Activated CD4-positive, alpha-beta T cell treated with anti-CD3 and anti-CD28 coated beads for 24 hours (primary cell): ENCODE data around the gene RAC3.

Experiments
- DNase-seq, 2 donors: peaks; one replicate each; pipeline ENCODE4 v3.0.0-alpha.2; 2020; ENCODE audit warnings: low read depth in 2 of 2

RAC3 gene

DNA sequence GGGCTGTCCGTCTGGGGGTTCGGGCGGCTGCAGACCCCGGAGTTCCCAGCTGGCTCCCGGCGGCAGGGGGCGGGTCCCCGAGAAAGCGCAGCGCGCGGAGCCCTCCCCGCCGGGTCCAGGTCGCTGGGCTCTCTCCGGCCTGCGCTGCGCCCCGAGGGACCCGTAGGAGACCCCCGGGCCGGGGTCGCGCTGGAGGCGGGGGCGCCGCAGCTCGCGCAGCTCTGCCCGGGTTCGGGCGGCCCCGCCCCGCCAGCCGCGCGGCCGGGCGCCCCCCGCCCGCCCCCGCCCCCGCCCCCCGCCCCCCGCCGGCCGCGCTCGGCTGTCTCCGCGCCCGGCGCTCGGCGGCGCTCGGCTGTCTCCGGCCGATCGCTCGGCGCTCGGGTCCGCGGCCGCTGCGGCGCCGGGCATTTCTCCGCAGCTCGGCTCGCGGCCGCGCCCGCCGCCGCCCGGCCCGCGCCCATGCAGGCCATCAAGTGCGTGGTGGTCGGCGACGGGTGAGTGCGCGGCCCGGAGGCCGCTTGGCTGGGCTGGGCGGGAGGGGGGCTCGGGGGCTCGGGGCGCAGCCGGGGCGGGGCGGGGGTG is at the start of gene RAC3:
RAC3 (plus strand) TSS at position 376 of the 582 bp plus-strand sequence; CDS start at position 460, 84 bp downstream.
- no peak for DNase-seq

DNA sequence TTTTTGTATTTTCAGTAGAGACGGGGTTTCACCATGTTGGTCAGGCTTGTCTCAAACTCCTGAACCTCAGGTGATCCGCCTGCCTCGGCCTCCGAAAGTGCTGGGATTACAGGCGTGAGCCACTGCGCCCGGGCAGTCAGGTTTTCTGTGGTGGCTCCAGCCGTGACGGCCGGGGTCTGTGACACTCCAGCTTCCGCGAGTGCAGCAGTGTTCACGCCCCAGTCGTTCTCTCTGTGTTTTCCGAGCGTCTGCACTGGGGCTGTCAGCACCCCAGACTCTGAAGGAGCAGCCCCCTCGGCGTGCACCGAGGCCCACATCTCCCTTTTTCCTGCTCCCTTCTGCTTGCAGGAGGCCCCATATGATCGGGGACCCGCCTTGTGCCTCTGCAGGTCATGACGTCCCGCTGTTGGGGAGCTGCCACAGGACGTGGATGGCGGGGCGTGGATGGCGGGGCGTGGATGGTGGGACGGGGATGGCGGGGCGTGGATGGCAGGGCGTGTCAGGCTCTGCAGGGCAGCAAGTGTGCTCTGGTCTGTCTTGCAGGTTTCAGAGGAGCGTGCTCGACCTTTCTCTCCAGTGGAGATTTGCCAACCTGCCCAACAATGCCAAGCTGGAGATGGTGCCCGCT is 48.4 kb upstream of the RAC3 start:
- DNase-seq, result no peak

DNA sequence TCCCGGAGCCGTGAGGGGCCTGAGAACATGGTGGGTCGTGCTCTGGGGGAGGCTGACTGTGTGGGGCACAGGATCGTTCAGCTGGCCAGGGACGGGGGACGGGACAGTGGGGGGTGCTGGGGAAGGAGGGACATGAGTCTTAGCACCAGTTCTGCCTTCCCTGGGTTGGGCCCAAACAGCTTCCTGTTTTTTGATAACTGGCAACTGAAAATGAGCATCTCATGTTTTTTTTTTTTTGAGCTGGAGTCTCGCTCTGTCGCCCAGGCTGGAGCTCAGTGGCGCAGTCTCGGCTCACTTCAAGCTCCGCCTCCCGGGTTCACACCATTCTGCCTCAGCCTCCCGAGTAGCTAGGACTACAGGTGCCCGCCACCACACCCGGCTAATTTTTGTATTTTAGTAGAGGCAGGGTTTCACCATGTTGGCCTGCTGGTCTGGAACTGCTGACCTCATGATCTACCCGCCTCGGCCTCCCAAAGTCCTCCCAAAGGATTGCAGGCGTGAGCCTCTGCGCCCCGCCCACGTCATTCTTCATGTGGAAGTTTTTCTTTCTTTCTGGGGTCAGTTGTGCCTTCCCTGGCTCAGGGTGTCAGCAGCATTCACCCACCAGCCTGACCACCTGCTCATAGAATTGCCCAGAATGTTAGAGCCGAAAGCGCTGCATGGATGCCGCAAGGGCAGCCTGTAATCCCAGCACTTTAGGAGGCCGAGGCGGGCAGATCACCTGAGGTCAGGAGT is 47.7 kb upstream of the RAC3 start:
- no peak for DNase-seq

DNA sequence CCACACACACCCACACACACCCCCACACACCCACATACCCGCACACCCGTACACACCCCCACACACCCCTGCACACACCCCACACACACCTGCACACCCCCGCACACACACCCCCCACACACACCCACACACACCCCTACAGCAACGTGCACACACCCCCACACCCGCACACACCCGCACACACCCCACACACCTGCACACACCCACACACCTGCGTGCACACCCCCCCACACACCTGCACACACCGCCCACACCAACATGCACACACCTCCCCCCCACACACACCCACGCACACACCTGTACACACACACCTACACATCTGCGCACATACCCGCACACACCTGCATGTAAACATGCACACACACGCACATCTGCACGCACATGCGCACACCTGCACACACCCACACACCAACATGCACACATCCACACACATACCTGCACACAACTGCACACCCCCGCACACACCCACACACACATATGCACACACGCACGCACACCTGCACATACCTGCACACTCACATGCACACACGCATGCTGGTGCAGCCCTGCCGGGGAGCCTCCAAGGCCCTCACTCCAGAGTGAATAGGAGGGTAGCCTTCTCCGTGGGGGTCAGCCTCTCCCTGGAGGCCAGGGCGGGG is 46.6 kb upstream of the RAC3 start:
- DNase-seq, result no peak

DNA sequence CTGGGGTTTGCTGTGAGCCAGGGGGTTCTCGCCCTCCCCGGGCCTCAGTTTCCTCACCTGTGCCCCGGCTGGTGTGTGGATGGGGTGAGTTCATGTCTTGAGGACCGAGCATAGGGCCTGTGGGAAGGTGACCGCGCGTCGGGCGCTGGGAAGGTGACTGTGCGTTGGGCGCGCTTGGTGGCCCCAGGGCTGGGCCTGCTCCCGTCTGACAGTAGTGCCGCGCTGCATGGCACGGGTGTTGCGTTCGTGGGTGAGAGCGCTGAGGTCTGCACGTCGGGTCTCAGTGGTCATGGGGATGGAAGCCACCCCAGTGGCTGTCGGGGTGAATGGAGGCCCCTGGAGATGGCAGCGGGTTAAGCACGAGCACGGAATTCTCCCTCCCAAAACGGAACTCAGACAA is 44.9 kb upstream of the RAC3 start:
- no peak for DNase-seq

DNA sequence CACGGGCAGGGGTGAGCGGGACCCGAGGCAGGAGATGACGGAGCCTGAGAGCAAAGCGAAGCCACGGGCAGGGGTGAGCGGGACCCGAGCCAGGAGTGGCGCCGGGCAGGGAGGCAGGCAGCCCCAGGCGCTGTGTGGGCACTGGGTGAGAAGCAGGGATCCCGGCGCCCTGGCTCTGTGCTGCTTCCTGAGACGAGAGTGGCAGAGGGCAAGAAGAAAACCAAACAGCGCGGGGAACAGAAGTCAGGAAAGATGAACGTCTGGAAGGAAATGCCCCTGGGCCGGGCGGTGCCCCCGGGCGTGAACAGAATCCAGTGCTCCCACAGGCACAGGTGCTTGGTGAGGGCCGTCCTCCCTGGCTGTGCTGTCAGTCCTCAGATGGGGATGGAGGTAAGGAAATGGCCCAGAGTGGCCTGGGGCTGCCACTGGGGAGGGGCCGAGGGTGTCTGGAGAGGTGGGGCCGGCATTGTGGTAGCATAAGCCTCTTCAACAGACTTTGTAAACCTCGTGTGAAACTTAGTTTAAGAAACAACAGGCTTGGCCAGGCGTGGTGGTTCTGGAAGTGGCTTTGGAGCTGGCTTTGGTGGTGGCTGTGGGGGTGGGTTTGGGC is 44.2 kb upstream of the RAC3 start:
- no peak for DNase-seq

DNA sequence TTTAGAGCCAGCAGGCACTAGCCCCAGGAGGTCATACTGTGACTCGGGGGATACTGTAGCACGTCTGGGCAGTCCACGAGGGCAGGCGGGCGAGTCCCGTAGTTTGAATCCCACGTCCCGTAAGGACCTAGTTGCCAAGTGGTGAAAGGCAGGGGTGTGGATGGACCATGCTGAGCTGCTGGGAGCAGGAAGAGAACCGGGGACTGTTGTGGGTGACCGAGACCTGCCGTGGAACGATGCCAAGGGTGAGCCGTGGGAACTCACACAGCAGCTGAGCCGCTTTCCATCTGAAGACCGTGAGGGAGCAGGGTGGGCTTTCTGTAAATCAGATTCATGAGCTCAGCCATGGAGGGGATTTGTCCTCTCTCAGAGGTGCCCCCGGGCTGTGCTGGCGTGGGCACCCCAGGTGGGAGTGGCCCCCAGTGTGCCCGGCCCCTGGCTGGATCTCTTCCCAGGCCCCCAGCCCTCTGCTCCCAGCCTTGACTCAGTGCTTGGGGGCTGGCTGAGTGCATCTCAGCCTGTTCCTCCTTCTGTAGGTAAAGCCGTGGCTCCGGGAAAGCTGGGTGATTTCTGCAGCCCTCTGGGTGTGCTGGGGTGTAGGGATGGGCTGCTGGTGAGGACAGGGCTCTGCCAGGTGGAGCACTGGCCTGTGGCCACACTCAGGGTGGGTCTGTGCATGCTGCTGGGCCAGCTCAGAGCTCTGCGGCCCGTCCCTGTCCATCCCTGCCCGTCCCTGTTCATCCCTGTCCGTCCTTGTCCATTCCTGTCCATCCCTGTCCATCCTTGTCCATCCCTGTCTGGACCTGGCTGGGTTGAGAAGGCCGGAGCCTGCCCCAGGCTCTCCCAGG is 40.4 kb upstream of the RAC3 start:
- DNase-seq, result no peak

DNA sequence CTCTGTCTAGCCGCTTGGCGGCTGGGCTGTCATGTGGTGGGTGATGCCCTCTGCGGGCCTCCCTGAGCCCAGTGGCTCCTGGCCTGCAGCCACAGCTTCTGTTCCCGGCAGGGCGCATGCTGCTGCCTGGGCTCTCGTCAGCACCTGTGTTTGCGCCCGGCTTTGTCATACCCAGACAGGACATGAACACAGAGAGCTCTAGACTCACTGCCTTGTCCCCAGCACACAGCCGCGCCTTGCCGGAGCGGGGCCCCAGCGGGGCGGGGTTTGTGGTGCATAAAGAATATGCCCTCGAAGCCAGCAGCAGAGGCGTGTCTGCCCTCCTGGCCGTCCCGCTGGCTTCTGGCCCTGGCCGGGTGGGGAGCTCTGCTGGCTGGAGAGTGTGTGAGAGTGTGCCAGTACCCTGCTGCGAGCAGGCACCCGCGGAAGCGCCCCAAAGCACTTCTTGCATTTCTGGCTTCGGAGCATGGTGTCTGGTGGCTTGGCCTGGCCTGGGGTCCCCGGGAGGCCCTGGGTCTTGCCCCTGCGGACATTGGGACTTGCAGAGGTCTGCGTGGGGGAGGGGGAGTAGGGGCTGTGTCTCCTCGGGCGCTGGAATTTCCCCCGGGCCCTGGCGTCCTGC is 39.7 kb upstream of the RAC3 start:
- no peak for DNase-seq

DNA sequence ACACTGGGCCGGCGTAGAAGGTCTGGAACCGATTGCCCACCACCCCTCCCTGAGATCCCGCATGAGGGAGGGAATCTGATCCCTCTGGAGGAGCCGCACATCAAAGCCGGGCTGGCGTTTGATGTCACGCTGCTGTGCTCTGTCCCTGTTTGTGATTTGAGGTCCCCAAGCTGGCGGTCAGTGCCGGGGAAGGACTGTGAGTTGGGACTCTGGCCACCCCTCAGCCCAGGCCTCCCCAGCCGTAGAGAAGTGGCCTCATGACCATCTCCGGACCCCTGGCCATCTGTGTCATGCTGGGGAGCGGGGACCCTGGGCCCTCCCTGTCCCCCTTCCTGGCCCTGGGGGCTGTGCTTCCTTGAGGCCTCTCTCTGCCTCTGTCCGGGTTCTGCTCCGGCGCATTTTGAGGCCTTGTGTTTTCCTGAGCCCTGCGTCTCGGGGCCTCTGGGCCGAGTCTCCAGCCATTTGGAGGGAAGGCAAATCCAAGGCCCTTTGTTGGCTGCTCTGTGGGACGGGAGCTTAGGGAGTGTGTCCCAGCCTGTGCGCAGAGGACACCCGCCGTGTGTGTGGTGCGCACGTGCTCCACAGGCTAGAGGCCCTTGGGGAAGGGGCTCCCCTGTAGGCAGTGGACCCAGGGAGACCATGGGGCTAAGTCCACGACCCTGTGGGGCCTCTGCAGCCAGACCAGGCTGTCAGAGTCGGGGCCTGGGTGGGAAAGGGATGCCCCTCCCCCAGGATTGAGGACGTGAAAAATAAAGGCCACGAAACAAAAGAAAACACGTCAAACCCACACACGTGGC is 39.0 kb upstream of the RAC3 start:
- no peak for DNase-seq

DNA sequence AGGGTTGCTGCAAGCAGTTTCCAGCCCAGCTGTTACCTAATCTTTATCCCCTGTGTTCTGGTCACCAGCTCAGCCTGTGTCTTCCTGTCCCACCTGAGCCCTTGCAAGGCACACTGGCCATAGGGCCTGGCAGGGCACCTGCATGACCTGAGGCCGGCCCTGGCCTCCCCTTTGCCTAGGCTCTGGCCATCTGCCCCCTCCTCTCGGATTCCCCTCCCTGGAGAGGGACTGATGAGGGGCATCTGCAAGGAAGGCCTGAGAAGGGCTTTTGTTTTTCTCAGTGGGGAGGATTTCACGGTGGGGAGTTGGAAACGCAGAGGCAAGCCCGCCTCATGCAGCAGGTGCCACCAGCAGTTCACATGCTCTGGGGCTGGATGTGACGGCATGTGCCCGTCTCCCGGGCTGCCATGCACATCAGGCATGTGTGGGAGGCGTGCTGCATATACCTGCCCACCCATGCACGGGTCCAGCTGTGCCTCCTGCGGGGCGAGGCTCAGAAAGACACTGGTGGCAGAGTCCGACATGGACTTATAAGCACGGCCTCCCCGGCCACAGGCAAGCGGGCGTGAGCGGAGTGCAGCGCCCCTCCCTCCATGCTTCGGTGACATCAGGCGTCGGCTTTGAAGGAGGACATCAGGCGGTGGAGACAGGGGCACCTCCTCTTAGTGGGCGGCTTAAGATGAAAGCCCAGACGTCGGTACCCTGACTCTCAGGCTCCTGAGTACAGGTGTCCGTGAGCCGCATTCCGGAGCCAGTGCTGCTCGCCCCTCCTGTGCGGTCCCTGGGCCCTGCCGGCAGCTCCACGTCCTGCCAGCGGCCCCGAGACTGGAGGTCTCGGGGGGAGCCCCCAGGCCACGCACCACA is 37.5 kb upstream of the RAC3 start:
- no peak for DNase-seq

DNA sequence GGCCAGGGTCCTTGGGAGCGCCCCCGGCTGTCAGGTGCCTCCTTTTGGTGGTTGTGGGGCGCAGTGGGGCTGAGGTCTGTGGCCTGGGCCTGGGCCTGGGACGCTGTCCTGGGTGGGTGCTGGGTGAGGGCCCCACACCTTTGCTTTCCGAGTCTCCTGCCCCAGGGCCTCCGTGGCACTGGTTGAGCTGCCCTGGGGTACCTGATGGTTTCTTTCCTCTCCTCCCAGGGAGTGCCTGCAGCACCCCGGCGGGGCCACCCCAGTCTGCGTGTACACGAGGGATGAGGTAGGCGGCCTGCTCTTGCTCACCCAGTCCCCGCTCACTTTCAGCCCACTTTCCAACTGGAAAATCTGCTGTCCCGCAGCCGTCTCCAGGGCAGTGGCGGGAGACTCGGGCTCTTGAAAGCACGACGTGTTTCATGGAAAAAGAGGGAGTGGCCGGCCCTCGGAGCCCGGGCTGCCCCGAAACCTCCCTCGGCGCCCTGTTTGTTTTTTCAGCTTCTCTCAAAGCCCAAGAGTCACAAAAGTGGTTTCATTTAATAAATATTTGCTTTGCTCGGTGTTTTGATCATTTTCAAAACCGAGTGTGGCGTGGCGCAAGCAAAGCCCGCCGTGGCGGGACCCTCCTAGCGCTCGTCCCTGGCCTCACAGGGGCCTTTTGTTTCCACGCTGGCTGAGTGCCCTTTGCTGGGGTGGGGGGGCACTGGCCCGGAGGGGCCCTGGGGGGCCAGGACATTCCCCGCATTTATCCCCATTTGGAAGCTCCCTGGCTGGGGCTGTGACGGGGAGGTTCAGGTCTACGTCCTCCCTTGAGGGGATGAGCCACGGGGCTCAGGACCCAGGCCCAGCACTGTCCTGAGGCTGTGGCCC is 36.6 kb upstream of the RAC3 start:
- no peak for DNase-seq

DNA sequence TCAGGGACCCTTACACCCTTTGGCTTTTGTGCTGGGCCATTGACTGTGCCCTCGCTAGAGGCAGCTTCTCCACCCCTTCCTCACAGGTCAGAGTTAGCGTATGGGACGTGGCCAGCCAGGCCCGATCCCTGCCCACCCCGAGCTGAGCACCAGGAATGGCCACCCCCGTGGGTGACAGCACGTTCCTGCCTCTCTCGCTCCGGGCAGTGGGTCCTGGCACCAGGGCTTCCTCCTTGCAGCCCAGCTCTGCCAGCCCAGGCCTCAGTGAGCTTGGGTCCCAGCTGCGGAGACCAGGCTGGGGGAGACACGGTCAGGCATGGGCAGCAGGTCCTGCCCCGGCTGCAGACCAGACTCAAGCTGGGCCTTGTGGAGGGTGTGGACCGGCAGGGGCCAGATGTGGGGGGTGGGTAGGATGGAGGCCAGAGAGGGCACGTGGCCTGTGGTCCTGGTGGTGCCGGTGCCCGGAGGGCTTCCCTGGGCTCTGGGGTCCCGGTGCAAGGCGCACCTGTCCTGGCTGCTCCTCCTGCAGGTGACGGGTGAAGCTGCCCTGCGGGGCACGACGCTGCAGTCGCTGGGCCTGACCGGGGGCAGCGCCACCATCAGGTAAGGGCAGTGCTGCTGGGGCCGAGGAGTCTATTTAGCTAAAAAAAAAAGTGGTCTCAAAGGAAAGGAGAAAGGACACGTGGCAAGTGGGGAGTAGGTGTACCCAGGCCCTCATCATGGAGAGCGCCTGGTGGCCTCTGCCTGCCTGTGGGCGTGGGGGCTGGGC is 35.8 kb upstream of the RAC3 start:
- no peak for DNase-seq

DNA sequence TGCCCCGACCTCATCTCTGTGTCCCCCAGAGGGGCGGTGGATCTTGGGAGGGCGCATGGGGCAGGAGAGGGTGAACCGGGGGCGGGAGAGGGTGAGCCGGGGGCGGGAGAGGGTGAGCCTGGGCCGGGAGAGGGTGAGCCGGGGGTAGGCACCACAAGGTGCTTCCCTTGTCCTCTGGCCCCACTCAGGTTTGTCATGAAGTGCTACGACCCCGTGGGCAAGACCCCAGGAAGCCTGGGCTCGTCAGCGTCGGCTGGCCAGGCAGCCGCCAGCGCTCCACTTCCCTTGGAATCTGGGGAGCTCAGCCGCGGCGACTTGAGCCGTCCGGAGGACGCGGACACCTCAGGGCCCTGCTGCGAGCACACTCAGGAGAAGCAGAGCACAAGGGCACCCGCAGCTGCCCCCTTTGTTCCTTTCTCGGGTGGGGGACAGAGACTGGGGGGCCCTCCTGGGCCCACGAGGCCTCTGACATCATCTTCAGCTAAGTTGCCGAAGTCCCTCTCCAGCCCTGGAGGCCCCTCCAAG is 35.2 kb upstream of the RAC3 start:
- DNase-seq, result no peak

DNA sequence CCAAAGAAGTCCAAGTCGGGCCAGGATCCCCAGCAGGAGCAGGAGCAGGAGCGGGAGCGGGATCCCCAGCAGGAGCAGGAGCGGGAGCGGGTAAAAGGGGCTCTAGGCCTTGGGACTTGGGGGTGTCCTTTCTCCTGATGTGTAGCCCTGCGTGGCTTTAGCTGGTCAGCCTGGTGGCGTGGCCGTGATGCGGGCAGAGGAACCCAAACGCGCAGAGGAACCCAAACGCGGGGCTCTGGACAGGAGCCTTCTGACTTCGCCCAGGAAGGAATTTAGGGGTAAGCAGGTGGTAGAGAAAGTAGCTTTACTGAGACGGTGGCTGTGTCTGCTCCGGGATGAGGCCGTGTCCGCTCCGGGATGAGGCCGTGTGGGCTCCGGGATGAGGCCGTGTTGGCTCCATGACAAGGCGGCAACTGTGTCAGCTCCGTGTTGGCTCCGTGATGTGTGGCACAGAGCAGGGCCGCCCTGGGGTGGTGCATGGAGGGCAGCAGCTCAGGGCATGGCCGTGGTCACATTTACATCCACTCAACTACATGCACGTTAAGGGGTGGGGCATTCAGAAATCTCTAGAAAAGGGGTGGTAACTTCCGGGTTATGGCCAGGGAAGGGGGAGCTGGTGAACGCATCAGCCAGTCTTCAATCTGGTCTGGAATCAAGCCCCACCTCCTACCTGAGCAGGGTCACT is 34.6 kb upstream of the RAC3 start:
- no peak for DNase-seq

DNA sequence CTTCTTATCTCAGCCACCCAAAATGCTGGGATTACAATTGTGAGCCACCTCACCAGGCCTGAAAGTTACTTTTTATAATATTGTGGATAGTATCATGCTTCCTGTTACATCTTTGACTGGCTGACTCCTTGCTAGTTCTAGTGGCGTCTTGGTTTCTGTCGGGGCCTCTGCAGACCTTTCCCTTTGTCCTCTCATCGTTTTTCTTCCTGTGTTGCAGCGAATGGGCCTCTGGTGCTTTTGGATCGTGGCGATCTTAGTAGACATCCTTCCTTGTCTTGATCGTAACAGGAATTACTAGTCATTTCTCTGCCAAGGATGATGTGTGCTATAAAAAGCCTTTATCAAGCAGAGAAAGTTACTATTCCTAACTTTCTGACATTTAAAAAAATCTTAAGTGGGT is 33.3 kb upstream of the RAC3 start:
- DNase-seq, result no peak

DNA sequence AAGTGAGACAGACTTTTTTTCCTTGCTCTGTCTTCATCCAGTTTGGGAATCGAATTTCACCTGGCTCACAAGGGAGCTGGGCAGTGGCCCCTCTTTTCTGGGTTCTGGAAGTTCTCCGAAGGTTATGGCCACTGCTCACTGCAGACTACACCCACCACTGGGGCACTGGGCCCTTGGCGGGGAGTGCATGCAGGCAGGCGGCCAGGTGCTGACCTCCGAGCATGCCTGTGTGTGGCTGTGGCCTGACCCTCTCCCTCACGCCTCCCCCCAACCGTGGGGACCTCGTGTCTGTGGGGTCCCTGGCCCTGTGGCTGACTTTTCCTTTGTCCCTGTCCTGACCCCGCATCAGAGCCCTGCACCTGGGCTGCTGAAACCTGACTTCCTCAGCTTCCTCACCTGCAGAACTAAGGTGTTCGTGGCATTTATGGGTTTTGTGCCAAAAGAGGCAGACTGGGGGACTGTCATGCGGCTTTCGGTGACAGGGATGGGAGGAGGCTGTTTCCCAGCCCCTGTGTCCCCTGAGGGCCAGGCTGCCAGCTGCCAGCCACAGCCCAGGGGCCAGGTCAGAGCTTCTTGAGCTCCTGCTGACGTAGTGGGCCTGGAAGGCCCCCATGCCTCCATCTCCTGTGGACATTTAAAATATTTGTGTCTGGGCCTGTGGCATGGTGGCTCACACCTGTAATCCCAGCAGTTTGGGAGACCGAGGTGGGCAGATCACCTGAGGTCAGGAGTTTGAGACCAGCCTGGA is 32.6 kb upstream of the RAC3 start:
- DNase-seq, result no peak
